DND-41 (cell line): Measurements from ENCODE around the gene SARM1.

Experiments
- ATAC-seq: fragments of 200-7000 bp; cut with Tn5 transposase; 3 replicates; pipeline ENCODE4 v1.9.1; 2021; ENCODE audit warnings: low read depth; ENCODE audit not compliant: insufficient read depth
- DNase-seq: peaks from one replicate; pipeline ENCODE4 v3.0.0-alpha.2; 2020
- H2AFZ ChIP-seq: 2 replicates; pipeline ENCODE4 v1.6.0; 2012; ENCODE audit warnings: low read depth, low read length
- H3K27ac ChIP-seq: 2 replicates; pipeline ENCODE4 v1.5.1; 2012; ENCODE audit warnings: low read length, inconsistent platforms
- H3K27me3 ChIP-seq: fragments of 200-600 bp; sonication (generic); 2 replicates; pipeline ENCODE4 v1.6.0; 2012; ENCODE audit warnings: low read length, mild to moderate bottlenecking, inconsistent platforms; ENCODE audit not compliant: insufficient read depth, poor library complexity
- H3K36me3 ChIP-seq: 2 replicates; pipeline ENCODE4 v1.5.1; 2012; ENCODE audit warnings: low read length, inconsistent platforms; ENCODE audit not compliant: insufficient read depth
- H3K4me1 ChIP-seq: 2 replicates; pipeline ENCODE4 v1.5.1; 2012; ENCODE audit warnings: mild to moderate bottlenecking, low read length; ENCODE audit not compliant: insufficient read depth
- H3K4me2 ChIP-seq: 2 replicates; pipeline ENCODE4 v1.6.0; 2012; ENCODE audit warnings: mild to moderate bottlenecking, moderate library complexity, low read length, inconsistent platforms; ENCODE audit not compliant: insufficient read depth
- H3K4me3 ChIP-seq, 2 experiments: fragments of 200-600 bp in 1 of 2; shearing (Covaris generic) in 1 of 2; 2 replicates each; pipeline ENCODE4 v1.5.1; 2012 to 2016; ENCODE audit warnings: inconsistent platforms in 2 of 2, low read length in 2 of 2, mild to moderate bottlenecking in 2 of 2, low read depth in 1 of 2, moderate library complexity in 1 of 2
- H3K79me2 ChIP-seq: 2 replicates; pipeline ENCODE4 v1.6.0; 2012; ENCODE audit warnings: low read length, inconsistent platforms; ENCODE audit not compliant: insufficient read depth
- H3K9ac ChIP-seq: 2 replicates; pipeline ENCODE4 v1.6.0; 2012; ENCODE audit warnings: low read depth, mild to moderate bottlenecking, inconsistent platforms, low read length, moderate library complexity
- H3K9me3 ChIP-seq: 2 replicates; pipeline ENCODE4 v1.5.1; 2012; ENCODE audit warnings: low read length, moderate library complexity, mild to moderate bottlenecking, inconsistent platforms; ENCODE audit not compliant: insufficient read depth, severe bottlenecking
- H4K20me1 ChIP-seq: 2 replicates; pipeline ENCODE4 v1.6.0; 2012; ENCODE audit warnings: low read length; ENCODE audit not compliant: insufficient read depth
- EZH2 ChIP-seq: IDR thresholded peaks from 3 replicates; pipeline ENCODE4 v1.6.1; 2012; ENCODE audit warnings: borderline replicate concordance, low read depth, mild to moderate bottlenecking, moderate library complexity, low read length, inconsistent platforms; ENCODE audit not compliant: severe bottlenecking
- TF ChIP-seq, protein P1 (sequence below): IDR thresholded peaks from 2 replicates; pipeline ENCODE4 v1.5.1; 2012; ENCODE audit warnings: borderline replicate concordance, low read length, moderate library complexity, mild to moderate bottlenecking; ENCODE audit not compliant: poor library complexity, severe bottlenecking; ENCODE audit errors: extremely low read depth

Gene SARM1

DNA sequence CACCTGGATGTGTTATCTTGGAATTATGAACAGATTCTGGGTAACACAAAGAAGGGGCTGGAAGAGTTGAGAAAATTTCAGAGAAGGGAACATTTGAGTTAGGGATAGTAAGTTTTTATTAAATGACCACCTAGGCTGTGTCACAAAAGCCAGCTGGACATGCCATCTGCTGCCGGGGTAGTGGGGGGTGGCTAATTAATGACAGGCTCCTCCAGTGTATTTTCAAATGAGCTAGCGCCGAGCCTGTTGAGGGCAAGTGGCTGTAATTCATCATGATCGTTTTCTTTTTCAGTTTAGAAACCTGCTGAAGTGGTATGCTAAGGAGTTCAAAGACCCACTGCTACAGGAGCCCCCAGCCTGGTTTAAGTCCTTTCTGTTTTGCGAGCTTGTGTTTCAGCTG lies 46.3 kb upstream of the SARM1 start:
- Histone ChIP-seq H3K4me2 (no peak overlapping the region), H3K79me2 (peaks cover 70% of the 10 kb centered on the region), H3K4me3 (no peak overlapping the region), H3K9me3 (no peaks in the 10 kb centered on the region), H3K27me3 (no peaks in the 10 kb centered on the region), H4K20me1 (peaks cover 44% of the 10 kb centered on the region; the same call in 1 of the 2 replicates), H3K4me1 (peaks cover 24% of the 10 kb centered on the region), H3K36me3 (peaks cover 67% of the 10 kb centered on the region), H3K9ac (no peak overlapping the region), H3K27ac (no peak overlapping the region), H2AFZ (no peak overlapping the region)
- ATAC-seq = no peak
- TF ChIP-seq, protein P1, sequence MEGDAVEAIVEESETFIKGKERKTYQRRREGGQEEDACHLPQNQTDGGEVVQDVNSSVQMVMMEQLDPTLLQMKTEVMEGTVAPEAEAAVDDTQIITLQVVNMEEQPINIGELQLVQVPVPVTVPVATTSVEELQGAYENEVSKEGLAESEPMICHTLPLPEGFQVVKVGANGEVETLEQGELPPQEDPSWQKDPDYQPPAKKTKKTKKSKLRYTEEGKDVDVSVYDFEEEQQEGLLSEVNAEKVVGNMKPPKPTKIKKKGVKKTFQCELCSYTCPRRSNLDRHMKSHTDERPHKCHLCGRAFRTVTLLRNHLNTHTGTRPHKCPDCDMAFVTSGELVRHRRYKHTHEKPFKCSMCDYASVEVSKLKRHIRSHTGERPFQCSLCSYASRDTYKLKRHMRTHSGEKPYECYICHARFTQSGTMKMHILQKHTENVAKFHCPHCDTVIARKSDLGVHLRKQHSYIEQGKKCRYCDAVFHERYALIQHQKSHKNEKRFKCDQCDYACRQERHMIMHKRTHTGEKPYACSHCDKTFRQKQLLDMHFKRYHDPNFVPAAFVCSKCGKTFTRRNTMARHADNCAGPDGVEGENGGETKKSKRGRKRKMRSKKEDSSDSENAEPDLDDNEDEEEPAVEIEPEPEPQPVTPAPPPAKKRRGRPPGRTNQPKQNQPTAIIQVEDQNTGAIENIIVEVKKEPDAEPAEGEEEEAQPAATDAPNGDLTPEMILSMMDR = no peak
- TF ChIP-seq EZH2 = no peak
- DNase-seq = no peak

DNA sequence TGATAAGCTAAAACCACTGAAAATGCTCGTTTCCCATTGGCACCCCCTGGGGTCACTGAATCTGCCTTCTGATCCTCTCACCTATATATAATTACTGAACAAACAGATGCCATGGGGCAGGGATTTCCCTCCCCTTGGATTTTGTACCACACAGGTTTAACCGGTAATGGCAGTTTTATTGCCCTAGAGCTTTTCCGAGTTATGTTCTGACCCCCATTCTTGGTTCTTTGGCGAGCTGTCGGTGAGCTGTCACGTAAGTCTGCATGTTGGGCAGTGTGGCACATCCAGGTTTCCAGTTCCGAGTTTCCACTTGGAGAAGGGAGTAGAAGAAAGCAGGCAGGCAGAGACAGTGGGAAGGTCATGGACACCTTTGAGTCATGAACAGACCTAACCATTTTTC lies 45.4 kb upstream of the SARM1 start:
- DNase-seq (no peak), ATAC-seq (no peak)
- peaks cover 61% of the 10 kb centered on the region for H3K79me2 ChIP-seq
- H3K4me1 ChIP-seq = peaks cover 15% of the 10 kb centered on the region
- H3K9ac ChIP-seq = no peak overlapping the region
- no peak overlapping the region for H3K4me2 ChIP-seq
- TF ChIP-seq, protein P1 = no peak
- TF ChIP-seq EZH2 = no peak
- peaks cover 36% of the 10 kb centered on the region; the same call in 1 of the 2 replicates for H4K20me1 ChIP-seq
- no peak overlapping the region for H3K4me3 ChIP-seq
- H3K27me3 ChIP-seq = no peaks in the 10 kb centered on the region
- H2AFZ ChIP-seq = no peak overlapping the region
- peaks cover 67% of the 10 kb centered on the region for H3K36me3 ChIP-seq
- no peaks in the 10 kb centered on the region for H3K9me3 ChIP-seq
- no peak overlapping the region for H3K27ac ChIP-seq

DNA sequence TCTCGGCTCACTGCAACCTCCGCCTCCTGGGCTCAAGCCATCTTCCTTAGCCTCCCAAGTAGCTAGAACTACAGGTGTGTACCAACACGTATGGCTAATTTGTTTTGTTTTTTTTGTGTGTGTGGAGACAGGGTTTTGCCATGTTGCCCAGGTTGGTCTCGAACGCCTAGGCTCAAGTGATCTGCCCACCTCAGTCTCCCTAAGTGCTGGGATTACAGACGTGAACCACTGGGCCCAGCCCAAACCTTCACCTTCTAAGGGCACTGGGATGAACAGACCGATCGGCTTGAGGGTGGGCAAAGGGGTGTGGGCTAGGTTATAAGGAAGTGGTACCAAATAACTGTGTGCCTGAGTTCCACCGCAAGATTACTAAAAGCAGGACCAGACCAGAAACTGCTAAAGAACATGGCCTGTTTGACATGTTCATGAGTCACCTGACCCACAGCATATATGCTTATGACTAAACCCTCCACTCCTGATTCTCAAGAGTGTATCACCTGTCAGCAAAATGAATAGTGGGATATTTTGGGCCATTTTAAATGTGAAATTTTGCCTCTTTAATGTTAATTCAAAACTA lies 44.4 kb upstream of the SARM1 start:
- H2AFZ ChIP-seq = no peak overlapping the region
- no peaks in the 10 kb centered on the region for H3K9me3 ChIP-seq
- ATAC-seq (no peak), DNase-seq (no peak)
- H4K20me1 ChIP-seq = peaks cover 29% of the 10 kb centered on the region; the same call in 1 of the 2 replicates
- no peak overlapping the region for H3K9ac ChIP-seq
- H3K79me2 ChIP-seq = peaks cover 53% of the 10 kb centered on the region
- H3K4me2 ChIP-seq = no peak overlapping the region
- H3K27ac ChIP-seq = no peak overlapping the region
- no peaks in the 10 kb centered on the region for H3K27me3 ChIP-seq
- peaks cover 6% of the 10 kb centered on the region; the same call in 1 of the 2 replicates for H3K4me1 ChIP-seq
- peaks cover 68% of the 10 kb centered on the region for H3K36me3 ChIP-seq
- no peak overlapping the region for H3K4me3 ChIP-seq
- TF ChIP-seq EZH2 = no peak
- TF ChIP-seq, protein P1 = no peak

DNA sequence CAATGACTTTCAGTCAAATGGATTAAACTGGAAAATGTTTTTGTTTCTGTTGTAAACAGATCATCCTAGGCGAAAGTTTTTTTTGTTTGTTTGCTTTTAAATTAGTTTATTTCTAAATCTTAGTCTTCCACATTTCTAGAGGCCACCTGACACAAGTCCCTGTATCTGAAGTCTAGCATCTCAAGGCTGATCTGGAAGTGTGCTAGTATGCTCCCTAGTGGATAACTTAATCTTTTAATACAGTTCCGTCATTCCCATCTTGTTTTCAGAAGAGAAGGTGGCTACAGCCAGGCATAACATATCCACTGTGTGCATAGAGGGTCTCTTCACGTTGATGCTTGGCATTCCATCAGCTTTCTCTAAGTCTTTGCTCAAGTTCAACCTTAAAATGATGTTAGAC lies 43.8 kb upstream of the SARM1 start:
- DNase-seq (no peak), ATAC-seq (no peak)
- H3K27ac ChIP-seq = no peak overlapping the region
- H3K36me3 ChIP-seq = peaks cover 63% of the 10 kb centered on the region
- H3K4me2 ChIP-seq = no peak overlapping the region
- TF ChIP-seq, protein P1 = no peak
- TF ChIP-seq EZH2 = no peak
- peaks cover 48% of the 10 kb centered on the region for H3K79me2 ChIP-seq
- H2AFZ ChIP-seq = no peak overlapping the region
- H3K4me1 ChIP-seq = peaks cover 2% of the 10 kb centered on the region; the same call in 1 of the 2 replicates
- no peak overlapping the region for H3K4me3 ChIP-seq
- H3K27me3 ChIP-seq = no peaks in the 10 kb centered on the region
- no peaks in the 10 kb centered on the region for H3K9me3 ChIP-seq
- no peak overlapping the region for H3K9ac ChIP-seq
- H4K20me1 ChIP-seq = peaks cover 29% of the 10 kb centered on the region; the same call in 1 of the 2 replicates
